Adrenal gland (tissue), 12 donors: ENCODE measurements around the gene VAC14. TPM values are rescaled to one million over a fixed set of nuclear protein-coding genes. Genes with fewer than 3 reads are reported as not detected.
A peak's percentile ranks its signal among the peaks of the same experiment; 100 is the strongest.

Experiments
- DNase-seq, 7 donors: peaks; one replicate each; pipeline ENCODE4 v3.0.0-alpha.2; 2019 to 2020
- H3K27ac ChIP-seq, 5 donors: fragments of 200-600 bp; sonication (generic) in 4 of 5; 1 replicate in 3 of 5; 2 replicates in 2 of 5; pipeline versions ENCODE4 v1.5.1 to v1.8.0; 2016 to 2020; ENCODE audit warnings: mild to moderate bottlenecking in 1 of 5
- H3K27me3 ChIP-seq: fragments of 200-600 bp; 2 replicates; pipeline ENCODE4 v1.8.0; 2021
- H3K36me3 ChIP-seq, 2 donors: fragments of 200-600 bp; replicated peaks in 1 of 2; 1 replicate in 1 of 2; 2 replicates in 1 of 2; pipeline versions ENCODE4 v1.5.1 to v1.8.0; 2018 to 2022
- H3K4me1 ChIP-seq, 2 donors: fragments of 200-600 bp; replicated peaks in 1 of 2; 1 replicate in 1 of 2; 2 replicates in 1 of 2; pipeline versions ENCODE4 v1.5.1 to v1.8.0; 2018 to 2021
- H3K4me3 ChIP-seq, 4 donors: fragments of 200-600 bp; sonication (generic) in 3 of 4; one replicate each; pipeline ENCODE4 v1.5.1; 2016 to 2018
- H3K9me3 ChIP-seq, 3 donors: fragments of 200-600 bp; sonication (generic) in 1 of 3; replicated peaks in 1 of 3; 1 replicate in 2 of 3; 2 replicates in 1 of 3; pipeline versions ENCODE4 v1.5.1 to v1.8.0; 2016 to 2021
- CTCF ChIP-seq, 6 experiments: fragments of 450-650 bp in 4 of 6; fragments of 200-600 bp in 2 of 6; sonication (generic) in 1 of 6; IDR thresholded peaks; 1 replicate in 5 of 6; 2 replicates in 1 of 6; pipeline versions ENCODE4 v1.5.1 to v1.8.0; 2016 to 2021; ENCODE audit warnings: antibody characterized with exemption in 6 of 6, mild to moderate bottlenecking in 2 of 6, moderate library complexity in 1 of 6
- POLR2A ChIP-seq, 2 donors: fragments of 450-650 bp; IDR thresholded peaks; one replicate each; pipeline ENCODE4 v1.6.1; 2017; ENCODE audit warnings: antibody characterized with exemption in 2 of 2, mild to moderate bottlenecking in 2 of 2, moderate library complexity in 1 of 2
- WGBS, 4 donors: extraction: QIAGEN DNeasy Blood & Tissue Kit in 2 of 4; methylation state at CpG; one replicate each; pipeline versions ENCODE4 v1.1.5 to v1.1.7; 2013 to 2017; 5-methylcytosine and 5-hydroxymethylcytosine counted together
- intact Hi-C, 2 donors: fragments of 100-400 bp; cut with DNase I; formaldehyde crosslinking; loops; one replicate each; pipeline versions ENCODE4 v1.14.1 to v1.15.0; 2022 to 2023
- polyA plus RNA-seq, 3 donors: library from polyadenylated mRNA; stranded (reverse); fragments of 200-250 nt in 2 of 3; fragments of 350-450 nt in 1 of 3; fragmentation: Illumina TruSeq in 1 of 3; extraction: RNeasy Lipid Tissue Mini Kit (QIAGEN cat#74804) in 1 of 3; gene quantifications; one replicate each; pipeline ENCODE4 v1.2.3, GENCODE V29; 2013 to 2014
- total RNA-seq, 9 donors: library from RNA; depleted of rRNA in 4 of 9; stranded (reverse); fragments of >200 nt in 4 of 9; fragments of 120-200 nt in 1 of 9; fragmentation: NEBNext Ultra II Directional in 1 of 9; extraction: Animal tissue kit (Norgen Biotek cat#: 25700) in 1 of 9; gene quantifications; one replicate each; pipeline versions ENCODE4 v1.1.0 to v1.2.4, GENCODE V29; 2013 to 2023
- donor health status: healthy with polysubstance abuse.
- donor health status: Bipolar disorder and iron deficiency.
- donor health status: DM: yes; HTN: yes; CAD: no.
- donor health status: DM: no; HTN: no; CAD: no.
- donor health status: DM: no; HTN: no; CAD: no.
- donor health status: DM: yes; HTN: yes; CAD: no.

The VAC14 gene
- total and polyA plus RNA-seq, 12 donors = 24.6 to 74.8 (median 50.1) TPM

- no peaks in the 10 kb centered on the region for H3K27me3 ChIP-seq
- no peak for DNase-seq
- TF ChIP-seq POLR2A (IDR thresholded peaks at IDR 0.05) (no peak), CTCF (IDR thresholded peaks at IDR 0.05) (no peak)
- H3K36me3 ChIP-seq = no peaks in the 10 kb centered on the region
- H3K4me3 ChIP-seq = no peak overlapping the region
- WGBS, 4 donors = 68 to 91% (median 87%) methylated on average over 4 to 5 of the region's 5 CpGs
- peaks cover 42 to 53% of the 10 kb centered on the region in 2 donors for H3K4me1 ChIP-seq
- peak overlapping the region in 1 of 5 donors; percentile 89 for H3K27ac ChIP-seq
- no peaks in the 10 kb centered on the region for H3K9me3 ChIP-seq
- intact Hi-C loops = no loop called here
Observed at GRCh38 chr16:70713342-70713741, 87.6 kb downstream of the VAC14 start.

- no peak for DNase-seq
- Histone ChIP-seq H3K36me3 (no peaks in the 10 kb centered on the region), H3K4me1 (peaks cover 40 to 51% of the 10 kb centered on the region in 2 donors), H3K9me3 (no peaks in the 10 kb centered on the region), H3K27me3 (no peaks in the 10 kb centered on the region), H3K4me3 (no peak overlapping the region), H3K27ac (no peak overlapping the region)
- WGBS, 4 donors = 90 to 93% (median 91%) methylated on average over 12 of the region's 12 CpGs
- intact Hi-C loops = no loop called here
- no peak for TF ChIP-seq POLR2A (IDR thresholded peaks at IDR 0.05)
- TF ChIP-seq CTCF (IDR thresholded peaks at IDR 0.05) = no peak
Observed at GRCh38 chr16:70712942-70713341, 88.0 kb downstream of the VAC14 start.

GRCh38 chr16:70712359-70712758 is 88.6 kb downstream of the VAC14 start:
- WGBS, 4 donors = 85 to 91% (median 87%) methylated on average over 10 to 11 of the region's 11 CpGs
- intact Hi-C loops = no loop called here

GRCh38 chr16:70711211-70712031 is 89.5 kb downstream of the VAC14 start:
- Histone ChIP-seq H3K4me1 (peaks cover 26 to 46% of the 10 kb centered on the region in 2 donors), H3K27me3 (no peaks in the 10 kb centered on the region), H3K4me3 (no peak overlapping the region), H3K36me3 (no peaks in the 10 kb centered on the region), H3K9me3 (no peaks in the 10 kb centered on the region), H3K27ac (no peak overlapping the region)
- TF ChIP-seq CTCF (IDR thresholded peaks at IDR 0.05) = no peak
- no peak for TF ChIP-seq POLR2A (IDR thresholded peaks at IDR 0.05)
- 70 to 79% (median 79%) methylated on average over 10 to 14 of the region's 14 CpGs for WGBS, 4 donors
- intact Hi-C loops = no loop called here
- DNase-seq = no peak

More at GRCh38 chr16:70712359-70712758, 88.6 kb downstream of the VAC14 start:
- Histone ChIP-seq H3K4me1 (peaks cover 34 to 47% of the 10 kb centered on the region in 2 donors), H3K4me3 (no peak overlapping the region), H3K9me3 (no peaks in the 10 kb centered on the region), H3K27me3 (no peaks in the 10 kb centered on the region), H3K36me3 (no peaks in the 10 kb centered on the region), H3K27ac (no peak overlapping the region)
- no peak for DNase-seq
- TF ChIP-seq CTCF (IDR thresholded peaks at IDR 0.05) (no peak), POLR2A (IDR thresholded peaks at IDR 0.05) (no peak)
